Gastrocnemius medialis (tissue), 4 donors: Measurements from ENCODE around the gene B4GAT1. TPM values are rescaled to one million over a fixed set of nuclear protein-coding genes. Genes with fewer than 3 reads are reported as not detected.
A peak's percentile ranks its signal among the peaks of the same experiment; 100 is the strongest.
"Not testable (repeated sequence)": the region's sequence is repeated elsewhere in the genome, so short reads cannot be mapped to it uniquely, and the experiment has no call there.

Experiments
- ATAC-seq, 2 donors: fragments of 150-250 bp; one replicate each; pipeline ENCODE4 v1.9.1; 2016
- DNase-seq, 2 donors: peaks; one replicate each; pipeline ENCODE4 v3.0.0-alpha.2; 2019
- H3K27ac ChIP-seq, 4 donors: fragments of 200-600 bp; sonication (generic); 1 replicate in 1 of 4; 2 replicates in 3 of 4; pipeline ENCODE4 v1.5.1; 2016 to 2018; ENCODE audit warnings: mild to moderate bottlenecking in 2 of 4, moderate library complexity in 1 of 4
- H3K27me3 ChIP-seq, 3 donors: fragments of 200-600 bp; sonication (generic) in 2 of 3; 1 replicate in 1 of 3; 2 replicates in 2 of 3; pipeline versions ENCODE4 v1.5.1 to v1.6.0; 2016 to 2019; ENCODE audit warnings: mild to moderate bottlenecking in 1 of 3, moderate library complexity in 1 of 3
- H3K36me3 ChIP-seq, 2 donors: fragments of 200-600 bp; sonication (generic) in 1 of 2; one replicate each; pipeline ENCODE4 v1.5.1; 2017 to 2018
- H3K4me1 ChIP-seq, 2 donors: fragments of 200-600 bp; sonication (generic) in 1 of 2; one replicate each; pipeline ENCODE4 v1.5.1; 2016 to 2017; ENCODE audit warnings: mild to moderate bottlenecking in 2 of 2
- H3K4me3 ChIP-seq, 4 donors: fragments of 200-600 bp; sonication (generic) in 3 of 4; 1 replicate in 1 of 4; 2 replicates in 3 of 4; pipeline ENCODE4 v1.5.1; 2016 to 2019; ENCODE audit warnings: mild to moderate bottlenecking in 2 of 4
- H3K9me3 ChIP-seq, 3 donors: fragments of 200-600 bp; sonication (generic) in 2 of 3; 1 replicate in 1 of 3; 2 replicates in 2 of 3; pipeline ENCODE4 v1.5.1; 2016 to 2019
- POLR2A ChIP-seq, 2 donors: fragments of 450-650 bp; IDR thresholded peaks; one replicate each; pipeline ENCODE4 v1.6.1; 2017; ENCODE audit warnings: antibody characterized with exemption in 2 of 2, mild to moderate bottlenecking in 2 of 2, moderate library complexity in 2 of 2
- in situ Hi-C, 4 donors: fragments of 200-750 bp; cut with MboI; loops; one replicate each; pipeline versions ENCODE4 v1.15.0 to v1.8.0; 2017; ENCODE audit warnings: low sequenced_read_pairs in 4 of 4
- intact Hi-C: fragments of 100-400 bp; cut with DNase I; formaldehyde crosslinking; loops from one replicate; pipeline ENCODE4 v1.15.1; 2023; ENCODE audit warnings: low total_unique reads
- total RNA-seq, 4 donors: library from RNA; depleted of rRNA; stranded (reverse); fragments of >200 nt; gene quantifications; one replicate each; pipeline versions ENCODE4 v1.1.0 to v1.2.3, GENCODE V29; 2016
- TF ChIP-seq, protein P1 (sequence below), 5 experiments: fragments of 450-650 bp in 3 of 5; fragments of 200-600 bp in 2 of 5; sonication (generic) in 2 of 5; IDR thresholded peaks in 4 of 5; conservative IDR thresholded peaks in 1 of 5; 1 replicate in 4 of 5; 2 replicates in 1 of 5; pipeline ENCODE4 v1.5.1; 2016 to 2019; ENCODE audit warnings: antibody characterized with exemption in 5 of 5, mild to moderate bottlenecking in 3 of 5, moderate library complexity in 3 of 5

The B4GAT1 gene
- total RNA-seq, 4 donors from 2014 or later: 30.3 to 59.7 (median 40.4) TPM

DNA sequence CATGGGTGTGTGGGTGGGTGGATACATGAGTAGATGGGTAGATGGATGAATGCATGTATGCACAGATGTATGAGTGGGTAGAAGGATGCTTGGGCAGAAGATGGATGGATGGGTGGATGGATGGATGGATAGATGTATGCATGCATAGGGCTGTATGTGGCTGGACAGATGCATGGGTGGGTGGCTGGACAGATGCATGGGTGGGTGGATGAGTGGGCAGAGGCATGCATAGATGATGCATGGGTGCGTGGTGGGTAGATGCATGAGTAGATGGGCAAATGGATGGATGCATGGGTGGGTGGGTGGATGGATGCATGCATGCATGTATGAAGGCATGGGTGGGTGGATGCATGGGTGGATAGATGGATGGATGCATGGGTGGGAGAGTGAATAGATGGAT, 23.7 kb downstream of the B4GAT1 start:
- TF ChIP-seq POLR2A (IDR thresholded peaks at IDR 0.05): no peak
- TF ChIP-seq, protein P1, sequence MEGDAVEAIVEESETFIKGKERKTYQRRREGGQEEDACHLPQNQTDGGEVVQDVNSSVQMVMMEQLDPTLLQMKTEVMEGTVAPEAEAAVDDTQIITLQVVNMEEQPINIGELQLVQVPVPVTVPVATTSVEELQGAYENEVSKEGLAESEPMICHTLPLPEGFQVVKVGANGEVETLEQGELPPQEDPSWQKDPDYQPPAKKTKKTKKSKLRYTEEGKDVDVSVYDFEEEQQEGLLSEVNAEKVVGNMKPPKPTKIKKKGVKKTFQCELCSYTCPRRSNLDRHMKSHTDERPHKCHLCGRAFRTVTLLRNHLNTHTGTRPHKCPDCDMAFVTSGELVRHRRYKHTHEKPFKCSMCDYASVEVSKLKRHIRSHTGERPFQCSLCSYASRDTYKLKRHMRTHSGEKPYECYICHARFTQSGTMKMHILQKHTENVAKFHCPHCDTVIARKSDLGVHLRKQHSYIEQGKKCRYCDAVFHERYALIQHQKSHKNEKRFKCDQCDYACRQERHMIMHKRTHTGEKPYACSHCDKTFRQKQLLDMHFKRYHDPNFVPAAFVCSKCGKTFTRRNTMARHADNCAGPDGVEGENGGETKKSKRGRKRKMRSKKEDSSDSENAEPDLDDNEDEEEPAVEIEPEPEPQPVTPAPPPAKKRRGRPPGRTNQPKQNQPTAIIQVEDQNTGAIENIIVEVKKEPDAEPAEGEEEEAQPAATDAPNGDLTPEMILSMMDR (IDR thresholded peaks at IDR 0.05 in 4 of 5, conservative IDR thresholded peaks at IDR 0.05 in 1 of 5): no peak
- intact Hi-C loops (no loop called here), in situ Hi-C loops (no loop called here)
- Histone ChIP-seq H3K4me3 (no peak overlapping the region), H3K9me3 (no peaks in the 10 kb centered on the region), H3K27ac (no peak overlapping the region), H3K4me1 (peaks cover 9 to 25% of the 10 kb centered on the region in 2 donors), H3K36me3 (no peaks in the 10 kb centered on the region), H3K27me3 (no peaks in the 10 kb centered on the region)
- ATAC-seq (no peak), DNase-seq (no peak)

DNA sequence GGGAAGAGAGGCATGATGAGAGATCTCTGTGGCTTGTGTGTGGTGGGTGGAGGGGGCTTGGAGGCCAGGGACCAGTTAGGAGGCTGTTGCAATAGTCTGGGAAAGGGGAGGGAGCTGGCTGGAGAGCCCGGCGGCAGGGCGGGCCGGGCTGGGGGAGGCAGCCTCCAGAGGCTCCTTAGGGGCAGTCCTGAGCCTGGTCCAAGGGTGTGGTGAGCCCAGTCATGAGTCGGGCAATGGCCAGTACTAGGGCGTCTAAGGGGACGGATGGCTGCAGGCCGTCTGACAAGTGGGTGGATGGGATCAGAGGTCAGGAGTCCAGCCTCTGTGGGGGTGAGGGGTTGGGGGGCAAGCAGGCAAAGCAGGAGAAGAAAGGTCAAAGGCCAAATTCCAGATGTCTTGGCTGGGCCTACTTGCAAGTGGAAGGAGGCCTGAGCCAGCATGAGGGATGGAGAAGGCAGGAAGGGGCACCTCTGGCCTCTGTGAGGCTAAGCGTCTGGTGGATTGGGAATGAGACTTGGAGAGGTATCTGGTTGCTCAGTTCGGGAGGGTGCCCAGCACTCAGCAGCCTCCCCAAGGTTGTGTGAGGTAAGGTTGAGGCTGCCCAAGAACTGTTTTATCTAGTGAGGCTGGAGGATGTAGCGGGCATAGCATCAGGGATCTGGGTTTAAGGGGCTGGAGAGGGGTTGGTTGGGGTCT, 24.5 kb downstream of the B4GAT1 start:
- no peaks in the 10 kb centered on the region for H3K36me3 ChIP-seq
- peak overlapping the region in 1 of 4 donors; percentile 18 for H3K27ac ChIP-seq
- TF ChIP-seq, protein P1 (IDR thresholded peaks at IDR 0.05 in 4 of 5, conservative IDR thresholded peaks at IDR 0.05 in 1 of 5): no peak
- TF ChIP-seq POLR2A (IDR thresholded peaks at IDR 0.05): no peak
- in situ Hi-C loops (no loop called here), intact Hi-C loops (no loop called here)
- H3K4me1 ChIP-seq: peaks cover 6 to 20% of the 10 kb centered on the region in 2 donors
- H3K9me3 ChIP-seq: no peaks in the 10 kb centered on the region
- no peak overlapping the region for H3K4me3 ChIP-seq
- no peaks in the 10 kb centered on the region for H3K27me3 ChIP-seq
- peak in 1 of 2 donors; percentile 65 for DNase-seq
- ATAC-seq: peak; percentile 33 to 54

DNA sequence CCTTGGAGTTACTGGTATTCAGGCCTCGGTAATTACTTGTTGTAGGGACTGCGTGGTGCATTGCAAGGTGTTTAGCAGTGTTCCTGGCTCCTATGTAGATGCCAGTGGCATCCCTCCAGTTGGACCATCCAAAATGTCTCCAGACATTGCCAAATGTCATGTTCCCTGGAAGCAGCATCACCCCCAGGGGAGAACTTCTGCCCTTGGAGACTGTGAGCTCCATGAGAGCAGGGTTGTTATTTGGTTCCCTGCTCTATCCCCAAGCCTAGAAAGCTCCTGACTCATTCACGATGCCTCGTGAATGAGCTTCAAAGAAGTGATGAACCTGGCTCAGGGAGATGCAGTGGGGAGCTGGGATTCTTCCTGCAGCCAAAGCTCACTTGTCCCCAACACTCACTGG, 25.8 kb downstream of the B4GAT1 start:
- DNase-seq: peak in 1 of 2 donors; percentile 51

DNA sequence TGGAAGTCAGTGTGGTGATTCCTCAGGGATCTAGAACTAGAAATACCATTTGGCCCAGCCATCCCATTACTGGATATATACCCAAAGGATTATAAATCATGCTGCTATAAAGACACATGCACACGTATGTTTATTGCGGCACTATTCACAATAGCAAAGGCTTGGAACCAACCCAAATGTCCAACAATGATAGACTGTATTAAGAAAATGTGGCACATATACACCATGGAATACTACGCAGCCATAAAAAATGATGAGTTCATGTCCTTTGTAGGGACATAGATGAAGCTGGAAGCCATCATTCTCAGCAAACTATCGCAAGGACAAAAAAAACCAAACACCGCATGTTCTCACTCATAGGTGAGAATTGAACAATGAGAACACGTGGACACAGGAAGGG, 26.7 kb downstream of the B4GAT1 start:
- H3K36me3 ChIP-seq, H3K27me3 ChIP-seq, H3K27ac ChIP-seq, H3K9me3 ChIP-seq, intact Hi-C loops, in situ Hi-C loops, DNase-seq, ATAC-seq, H3K4me3 ChIP-seq: not testable (repeated sequence)
- peaks cover 9 to 11% of the 10 kb centered on the region in 2 donors for H3K4me1 ChIP-seq

More for the DNA sequence above, 25.8 kb downstream of the B4GAT1 start:
- in situ Hi-C loops: no loop called here
- ATAC-seq: peak in 1 of 2 donors; percentile 6
- Histone ChIP-seq H3K27me3 (peaks cover 0 to 1% (median 0%) of the 10 kb centered on the region in 3 donors), H3K4me3 (no peak overlapping the region), H3K36me3 (no peaks in the 10 kb centered on the region), H3K9me3 (no peaks in the 10 kb centered on the region), H3K27ac (peak overlapping the region in 1 of 4 donors; percentile 18), H3K4me1 (peaks cover 9 to 12% of the 10 kb centered on the region in 2 donors)
- no peak for TF ChIP-seq POLR2A (IDR thresholded peaks at IDR 0.05)
- TF ChIP-seq, protein P1 (IDR thresholded peaks at IDR 0.05 in 4 of 5, conservative IDR thresholded peaks at IDR 0.05 in 1 of 5): no peak
- intact Hi-C loops: no loop called here

DNA sequence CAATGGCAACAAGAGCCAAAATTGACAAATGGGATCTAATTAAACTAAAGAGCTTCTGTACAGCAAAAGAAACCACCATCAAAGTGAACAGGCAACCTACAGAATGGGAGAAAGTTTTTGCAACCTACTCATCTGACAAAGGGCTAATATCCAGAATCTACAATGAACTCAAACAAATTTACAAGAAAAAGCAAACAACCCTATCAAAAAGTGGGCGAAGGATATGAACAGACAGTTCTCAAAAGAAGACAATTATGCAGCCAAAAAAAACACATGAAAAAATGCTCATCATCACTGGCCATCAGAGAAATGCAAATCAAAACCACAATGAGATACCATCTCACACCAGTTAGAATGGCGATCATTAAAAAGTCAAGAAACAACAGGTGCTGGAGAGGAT, 27.1 kb downstream of the B4GAT1 start:
- peaks cover 9 to 11% of the 10 kb centered on the region in 2 donors for H3K4me1 ChIP-seq
- H3K27ac ChIP-seq, in situ Hi-C loops, H3K36me3 ChIP-seq, DNase-seq, ATAC-seq, H3K9me3 ChIP-seq, intact Hi-C loops, H3K4me3 ChIP-seq: not testable (repeated sequence)
- peaks cover 5 to 12% (median 10%) of the 10 kb centered on the region in 3 donors for H3K27me3 ChIP-seq
